ENCODE data around the gene RAB4A. TPM values are rescaled to one million over a fixed set of nuclear protein-coding genes. Genes with fewer than 3 reads are reported as not detected.

The RAB4A gene
- total RNA-seq: 10 to 100 TPM; 24.5 to 32.8 TPM

GRCh38 chr1:229270547-229271447 lies at the start of gene RAB4A:
Gene RAB4A (plus strand): TSS chr1:229271111. CDS start chr1:229271340, 229 bp downstream.
- H3K4me3 Mint-ChIP-seq: peak within 1 kb of the TSS; percentile 95
- no peaks in the 10 kb centered on the region for H3K27me3 Mint-ChIP-seq
- peaks cover 22 to 41% of the 10 kb centered on the region in 2 donors for H3K4me1 Mint-ChIP-seq (ENCODE audit: low read depth in 2 of 2)
- ATAC-seq (peak; percentile 94 to 97), DNase-seq (ENCODE audit: low spot score) (peak; percentile 93)
- H3K36me3 Mint-ChIP-seq: peaks cover 7% of the 10 kb centered on the region
- H3K9me3 Mint-ChIP-seq: no peaks in the 10 kb centered on the region
- peak within 1 kb of the TSS; percentile 78 to 94 for H3K27ac Mint-ChIP-seq

- no peaks in the 10 kb centered on the region for H3K36me3 Mint-ChIP-seq
- no peak for ATAC-seq
- H3K27me3 Mint-ChIP-seq: peaks cover 4 to 6% of the 10 kb centered on the region in 2 donors
These were observed 48.8 kb upstream of the RAB4A start for GRCh38 chr1:229222081-229222480.

GRCh38 chr1:229223498-229223897 lies 47.4 kb upstream of the RAB4A start:
- Mint-ChIP-seq H3K4me3 (no peak overlapping the region), H3K4me1 (ENCODE audit: low read depth in 2 of 2) (peaks cover 3 to 5% of the 10 kb centered on the region in 2 donors), H3K36me3 (no peaks in the 10 kb centered on the region), H3K27me3 (peaks cover 3 to 8% of the 10 kb centered on the region in 2 donors), H3K27ac (no peak overlapping the region), H3K9me3 (no peaks in the 10 kb centered on the region)
- DNase-seq (ENCODE audit: low spot score): no peak
- no peak for ATAC-seq

More at GRCh38 chr1:229222081-229222480, 48.8 kb upstream of the RAB4A start:
- H3K4me1 Mint-ChIP-seq (ENCODE audit: low read depth in 2 of 2): no peaks in the 10 kb centered on the region
- no peak for DNase-seq (ENCODE audit: low spot score)
- no peak overlapping the region for H3K4me3 Mint-ChIP-seq
- no peak overlapping the region for H3K27ac Mint-ChIP-seq
- no peaks in the 10 kb centered on the region for H3K9me3 Mint-ChIP-seq

- peaks cover 3 to 8% of the 10 kb centered on the region in 2 donors for H3K27me3 Mint-ChIP-seq
- no peaks in the 10 kb centered on the region for H3K9me3 Mint-ChIP-seq
- H3K27ac Mint-ChIP-seq: no peak overlapping the region
- H3K36me3 Mint-ChIP-seq: no peaks in the 10 kb centered on the region
- no peak for DNase-seq (ENCODE audit: low spot score)
- ATAC-seq: no peak
- H3K4me3 Mint-ChIP-seq: no peak overlapping the region
- H3K4me1 Mint-ChIP-seq (ENCODE audit: low read depth in 2 of 2): peaks cover 3 to 5% of the 10 kb centered on the region in 2 donors
These were observed 46.6 kb upstream of the RAB4A start for GRCh38 chr1:229224308-229224707.

GRCh38 chr1:229225331-229225782 lies 45.6 kb upstream of the RAB4A start:
- Mint-ChIP-seq H3K9me3 (no peaks in the 10 kb centered on the region), H3K4me3 (no peak overlapping the region), H3K27ac (no peak overlapping the region), H3K36me3 (no peaks in the 10 kb centered on the region), H3K4me1 (ENCODE audit: low read depth in 2 of 2) (peaks cover 3 to 5% of the 10 kb centered on the region in 2 donors), H3K27me3 (peaks cover 10 to 15% of the 10 kb centered on the region in 2 donors)
- ATAC-seq (no peak), DNase-seq (ENCODE audit: low spot score) (no peak)

GRCh38 chr1:229226796-229227195 lies 44.1 kb upstream of the RAB4A start:
- no peaks in the 10 kb centered on the region for H3K36me3 Mint-ChIP-seq
- H3K27me3 Mint-ChIP-seq: peaks cover 21 to 22% of the 10 kb centered on the region in 2 donors

GRCh38 chr1:229227298-229227919 lies 43.5 kb upstream of the RAB4A start:
- Mint-ChIP-seq H3K4me1 (ENCODE audit: low read depth in 2 of 2) (peaks cover 3 to 5% of the 10 kb centered on the region in 2 donors), H3K9me3 (no peaks in the 10 kb centered on the region), H3K36me3 (no peaks in the 10 kb centered on the region), H3K4me3 (no peak overlapping the region), H3K27me3 (peaks cover 21 to 22% of the 10 kb centered on the region in 2 donors), H3K27ac (no peak overlapping the region)
- ATAC-seq (peak; percentile 57 to 73), DNase-seq (ENCODE audit: low spot score) (peak; percentile 81)

More at GRCh38 chr1:229226796-229227195, 44.1 kb upstream of the RAB4A start:
- ATAC-seq: no peak
- no peak for DNase-seq (ENCODE audit: low spot score)
- Mint-ChIP-seq H3K4me3 (no peak overlapping the region), H3K27ac (no peak overlapping the region), H3K9me3 (no peaks in the 10 kb centered on the region), H3K4me1 (ENCODE audit: low read depth in 2 of 2) (peaks cover 3 to 5% of the 10 kb centered on the region in 2 donors)

- H3K4me1 Mint-ChIP-seq (ENCODE audit: low read depth in 2 of 2): peaks cover 3 to 5% of the 10 kb centered on the region in 2 donors
- ATAC-seq: no peak
- no peak for DNase-seq (ENCODE audit: low spot score)
- H3K27ac Mint-ChIP-seq: no peak overlapping the region
- no peak overlapping the region for H3K4me3 Mint-ChIP-seq
- peaks cover 21 to 23% of the 10 kb centered on the region in 2 donors for H3K27me3 Mint-ChIP-seq
- H3K36me3 Mint-ChIP-seq: no peaks in the 10 kb centered on the region
- H3K9me3 Mint-ChIP-seq: no peaks in the 10 kb centered on the region
These were observed 42.4 kb upstream of the RAB4A start for GRCh38 chr1:229228522-229228921.

- H3K4me1 Mint-ChIP-seq (ENCODE audit: low read depth in 2 of 2): peaks cover 3 to 5% of the 10 kb centered on the region in 2 donors
- no peak overlapping the region for H3K27ac Mint-ChIP-seq
- ATAC-seq (no peak), DNase-seq (ENCODE audit: low spot score) (no peak)
- peaks cover 21 to 29% of the 10 kb centered on the region in 2 donors for H3K27me3 Mint-ChIP-seq
- H3K4me3 Mint-ChIP-seq: no peak overlapping the region
- H3K36me3 Mint-ChIP-seq: no peaks in the 10 kb centered on the region
- H3K9me3 Mint-ChIP-seq: no peaks in the 10 kb centered on the region
These were observed 41.7 kb upstream of the RAB4A start for GRCh38 chr1:229229137-229229720.

- H3K36me3 Mint-ChIP-seq: no peaks in the 10 kb centered on the region
- no peak for DNase-seq (ENCODE audit: low spot score)
These were observed 41.2 kb upstream of the RAB4A start for GRCh38 chr1:229229721-229230139.

GRCh38 chr1:229230140-229230892 lies 40.6 kb upstream of the RAB4A start:
- DNase-seq (ENCODE audit: low spot score) (no peak), ATAC-seq (peak in 1 of 2 donors; percentile 17)
- Mint-ChIP-seq H3K27me3 (peaks cover 26 to 29% of the 10 kb centered on the region in 2 donors), H3K36me3 (no peaks in the 10 kb centered on the region), H3K9me3 (no peaks in the 10 kb centered on the region), H3K27ac (no peak overlapping the region), H3K4me1 (ENCODE audit: low read depth in 2 of 2) (peaks cover 3 to 5% of the 10 kb centered on the region in 2 donors), H3K4me3 (no peak overlapping the region)

More at GRCh38 chr1:229229721-229230139, 41.2 kb upstream of the RAB4A start:
- Mint-ChIP-seq H3K4me3 (no peak overlapping the region), H3K27me3 (peaks cover 22 to 29% of the 10 kb centered on the region in 2 donors), H3K9me3 (no peaks in the 10 kb centered on the region), H3K27ac (no peak overlapping the region), H3K4me1 (ENCODE audit: low read depth in 2 of 2) (peaks cover 3 to 5% of the 10 kb centered on the region in 2 donors)
- no peak for ATAC-seq

- Mint-ChIP-seq H3K9me3 (no peaks in the 10 kb centered on the region), H3K4me3 (no peak overlapping the region), H3K27me3 (peaks cover 26 to 29% of the 10 kb centered on the region in 2 donors), H3K27ac (no peak overlapping the region), H3K4me1 (ENCODE audit: low read depth in 2 of 2) (peaks cover 3 to 5% of the 10 kb centered on the region in 2 donors), H3K36me3 (no peaks in the 10 kb centered on the region)
- DNase-seq (ENCODE audit: low spot score) (no peak), ATAC-seq (no peak)
These were observed 39.8 kb upstream of the RAB4A start for GRCh38 chr1:229230893-229231753.
